Measurements from ENCODE around the gene SCYGR3. TPM values are rescaled to one million over a fixed set of nuclear protein-coding genes. Genes with fewer than 3 reads are reported as not detected.

The SCYGR3 gene
- total RNA-seq, 1 experiment from 2014 or later: not detected

GRCh38 chr2:227661827-227662226, 47.2 kb upstream of the SCYGR3 start:
- H3K9me3 Mint-ChIP-seq: no peaks in the 10 kb centered on the region
- peaks cover 8% of the 10 kb centered on the region; the same call in 1 of the 2 replicates for H3K4me1 ChIP-seq (ENCODE audit: insufficient read depth, low read length)
- H3K36me3 Mint-ChIP-seq (ENCODE audit: insufficient read depth in 1 of 3, low read depth in 3 of 3): no peaks in the 10 kb centered on the region
- no peaks in the 10 kb centered on the region for H4K20me1 ChIP-seq (ENCODE audit: control insufficient read depth, insufficient read depth, insufficient read length)
- H3K4me1 Mint-ChIP-seq: peaks cover 15 to 16% of the 10 kb centered on the region in 2 experiments
- no peak overlapping the region for H3K14ac ChIP-seq (ENCODE audit: insufficient read depth, low read length)
- no peaks in the 10 kb centered on the region for H3K79me2 ChIP-seq (ENCODE audit: insufficient read depth, low read length)
- no peak overlapping the region; a peak in 2 of 7 replicates for H3K27ac Mint-ChIP-seq
- no peak overlapping the region for H2BK12ac ChIP-seq (ENCODE audit: insufficient read length, low read depth, low read length)
- TF ChIP-seq, protein P1, sequence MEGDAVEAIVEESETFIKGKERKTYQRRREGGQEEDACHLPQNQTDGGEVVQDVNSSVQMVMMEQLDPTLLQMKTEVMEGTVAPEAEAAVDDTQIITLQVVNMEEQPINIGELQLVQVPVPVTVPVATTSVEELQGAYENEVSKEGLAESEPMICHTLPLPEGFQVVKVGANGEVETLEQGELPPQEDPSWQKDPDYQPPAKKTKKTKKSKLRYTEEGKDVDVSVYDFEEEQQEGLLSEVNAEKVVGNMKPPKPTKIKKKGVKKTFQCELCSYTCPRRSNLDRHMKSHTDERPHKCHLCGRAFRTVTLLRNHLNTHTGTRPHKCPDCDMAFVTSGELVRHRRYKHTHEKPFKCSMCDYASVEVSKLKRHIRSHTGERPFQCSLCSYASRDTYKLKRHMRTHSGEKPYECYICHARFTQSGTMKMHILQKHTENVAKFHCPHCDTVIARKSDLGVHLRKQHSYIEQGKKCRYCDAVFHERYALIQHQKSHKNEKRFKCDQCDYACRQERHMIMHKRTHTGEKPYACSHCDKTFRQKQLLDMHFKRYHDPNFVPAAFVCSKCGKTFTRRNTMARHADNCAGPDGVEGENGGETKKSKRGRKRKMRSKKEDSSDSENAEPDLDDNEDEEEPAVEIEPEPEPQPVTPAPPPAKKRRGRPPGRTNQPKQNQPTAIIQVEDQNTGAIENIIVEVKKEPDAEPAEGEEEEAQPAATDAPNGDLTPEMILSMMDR (conservative IDR thresholded peaks at IDR 0.05): no peak
- H3K18ac ChIP-seq (ENCODE audit: insufficient read length, low read depth, low read length): no peak overlapping the region
- H2AK5ac ChIP-seq (ENCODE audit: insufficient read length, low read length): no peak overlapping the region
- no peak overlapping the region for H4K5ac ChIP-seq (ENCODE audit: insufficient read length, low read depth, low read length)
- no peak overlapping the region for H3K9ac ChIP-seq (ENCODE audit: extremely low read depth, insufficient read length, low read length)
- H3K27ac ChIP-seq (ENCODE audit: insufficient read length, low read depth, low read length): no peak overlapping the region
- H2BK20ac ChIP-seq (ENCODE audit: low read depth, low read length, poor library complexity, severe bottlenecking): no peak overlapping the region
- H2BK5ac ChIP-seq (ENCODE audit: insufficient read length, low read length): no peak overlapping the region
- no peak overlapping the region for H2AFZ ChIP-seq (ENCODE audit: low read length)
- H2BK120ac ChIP-seq (ENCODE audit: low read depth, low read length, poor library complexity, severe bottlenecking): no peak overlapping the region
- H3T11ph ChIP-seq (ENCODE audit: low read length): no peak overlapping the region
- H3K79me1 ChIP-seq (ENCODE audit: insufficient read depth, low read depth, low read length, poor library complexity, severe bottlenecking): no peaks in the 10 kb centered on the region
- H3K27me3 Mint-ChIP-seq (ENCODE audit: low read depth): peaks cover 2% of the 10 kb centered on the region; the same call in 1 of the 2 replicates
- no peaks in the 10 kb centered on the region for H3K9me3 ChIP-seq (ENCODE audit: control insufficient read depth, low read depth, low read length)
- H3K27me3 ChIP-seq (ENCODE audit: insufficient read depth, low read length): no peaks in the 10 kb centered on the region
- no peak overlapping the region for H4K91ac ChIP-seq (ENCODE audit: insufficient read length, low read depth, low read length)
- no peak overlapping the region for H3K4ac ChIP-seq (ENCODE audit: low read depth, low read length)
- no peak overlapping the region for H3K4me2 ChIP-seq (ENCODE audit: insufficient read depth, insufficient read length, low read length)
- no peak overlapping the region for H4K8ac ChIP-seq (replicated peaks; ENCODE audit: insufficient read length, low read depth, low read length)
- H2BK15ac ChIP-seq (ENCODE audit: low read depth, low read length): no peak overlapping the region
- H3K4me3 Mint-ChIP-seq: no peak overlapping the region
- no peaks in the 10 kb centered on the region for H3K23me2 ChIP-seq (ENCODE audit: insufficient read length, low read depth, low read length, poor library complexity, severe bottlenecking)
- WGBS (ENCODE audit: extremely low coverage, insufficient read length, low lambda C conversion rate): no CpG with 5 or more reads among the region's 3 CpGs
- no peak overlapping the region for H3K56ac ChIP-seq (ENCODE audit: insufficient read length, low read depth, low read length)
- no peak for DNase-seq
- H3K23ac ChIP-seq (ENCODE audit: insufficient read length, low read depth, low read length): no peak overlapping the region
